ENCODE measurements around the gene LIAS.

GRCh38 chr4:39484582-39485272 is 25.9 kb downstream of the LIAS start:
- TF ChIP-seq EZH2 (IDR thresholded peaks at IDR 0.05; ENCODE audit: insufficient read depth, poor library complexity, severe bottlenecking) (no peak), EZH2phosphoT487 (IDR thresholded peaks at IDR 0.05; ENCODE audit: insufficient read depth, low read depth) (no peak)

All from GM23248 (cell line).